GM12878 (cell line): ENCODE results near the gene RANBP17. TPM values are rescaled to one million over a fixed set of nuclear protein-coding genes. Genes with fewer than 3 reads are reported as not detected.

Experiments used
- ATAC-seq: fragments of 200-7000 bp; cut with Tn5 transposase; 3 replicates; pipeline ENCODE4 v1.9.1; 2020; ENCODE audit warnings: mild to moderate bottlenecking, moderate library complexity
- BruUV-seq: library from RNA; stranded (reverse); fragments of 400-500 nt; replicated peaks from 2 replicates; lab custom pipeline; 2021; lab: Mats Ljungman, UMichigan
- CTCF ChIA-PET: fragments of 300-600 bp; sonication (Branson Sonifier 250); formaldehyde crosslinking; extraction: SDS; loops from one replicate; lab custom pipeline; 2021; ENCODE audit warnings: inconsistent platforms; lab: Yijun Ruan, JAX
- POLR2A ChIA-PET: fragments of 350-600 bp; formaldehyde crosslinking; extraction: SDS; loops from one replicate; lab custom pipeline; 2021; ENCODE audit warnings: inconsistent platforms; lab: Charles Lee
- RAD21 ChIA-PET: fragments of 300-600 bp; sonication (Branson Sonifier 250); formaldehyde crosslinking; loops from one replicate; lab custom pipeline; 2023; ENCODE audit warnings: antibody characterized with exemption; ENCODE audit not compliant: unreplicated experiment; lab: Charles Lee
- SMC1A ChIA-PET: fragments of 300-600 bp; sonication (Branson Sonifier 250); formaldehyde crosslinking; loops from one replicate; lab custom pipeline; 2023; ENCODE audit not compliant: unreplicated experiment, uncharacterized antibody; lab: Charles Lee
- DNase-seq: peaks from one replicate; pipeline ENCODE4 v3.0.0-alpha.2; 2011; ENCODE audit warnings: low read depth, low spot score
- FAIRE-seq: peaks from 3 replicates; lab custom pipeline; 2011; peaks lifted over from hg19 to GRCh38; lab: Jason Lieb, UNC
- H2AFZ ChIP-seq: 2 replicates; pipeline ENCODE4 v1.6.0; 2011; ENCODE audit warnings: low read depth, low read length, control low read depth; ENCODE audit not compliant: control insufficient read depth
- H3K27ac ChIP-seq: 2 replicates; pipeline ENCODE4 v1.5.1; 2011; ENCODE audit warnings: control low read depth; ENCODE audit not compliant: control insufficient read depth, insufficient read depth
- H3K27me3 ChIP-seq, 2 experiments: replicated peaks in 1 of 2; 2 replicates each; pipeline versions ENCODE4 v1.6.0 to v1.6.1; 2011; ENCODE audit warnings: low read length in 1 of 2; ENCODE audit not compliant: control insufficient read depth in 2 of 2, insufficient read depth in 2 of 2
- H3K36me3 ChIP-seq, 2 experiments: 2 replicates each; pipeline ENCODE4 v1.5.1; 2011; ENCODE audit warnings: low read length in 1 of 2; ENCODE audit not compliant: control insufficient read depth in 2 of 2, insufficient read depth in 2 of 2
- H3K4me1 ChIP-seq: 2 replicates; pipeline ENCODE4 v1.6.1; 2011; ENCODE audit warnings: mild to moderate bottlenecking, low read length, moderate library complexity, mixed read lengths; ENCODE audit not compliant: control insufficient read depth, insufficient read depth
- H3K4me2 ChIP-seq: 2 replicates; pipeline ENCODE4 v1.6.0; 2011; ENCODE audit warnings: control low read depth; ENCODE audit not compliant: control insufficient read depth, insufficient read depth
- H3K4me3 ChIP-seq: fragments of 200-600 bp; sonication (generic); 2 replicates; pipeline ENCODE4 v1.5.1; 2016
- H3K79me2 ChIP-seq: 2 replicates; pipeline ENCODE4 v1.6.0; 2011; ENCODE audit warnings: low read length; ENCODE audit not compliant: control insufficient read depth, insufficient read depth
- H3K9ac ChIP-seq: 2 replicates; pipeline ENCODE4 v1.8.0; 2011; ENCODE audit warnings: low read length, control low read depth, mixed read lengths; ENCODE audit not compliant: control insufficient read depth, insufficient read depth
- H3K9me3 ChIP-seq: replicated peaks from 3 replicates; pipeline ENCODE4 v1.5.1; 2011; ENCODE audit warnings: mild to moderate bottlenecking, low read length; ENCODE audit not compliant: control insufficient read depth, insufficient read depth
- H4K20me1 ChIP-seq: 2 replicates; pipeline ENCODE4 v1.6.0; 2011; ENCODE audit not compliant: control insufficient read depth, insufficient read depth
- CTCF ChIP-seq, 3 experiments: IDR thresholded peaks in 2 of 3; conservative IDR thresholded peaks in 1 of 3; 2 replicates each; pipeline ENCODE4 v1.5.1; 2011; ENCODE audit warnings: low read depth in 3 of 3, low read length in 3 of 3, mild to moderate bottlenecking in 3 of 3, control low read depth in 2 of 3, moderate library complexity in 2 of 3, inconsistent platforms in 1 of 3, mixed read lengths in 1 of 3; ENCODE audit not compliant: control insufficient read depth in 2 of 3, insufficient read depth in 1 of 3; ENCODE audit errors: extremely low read depth in 1 of 3
- MEF2B ChIP-seq: fragments of 450-650 bp; IDR thresholded peaks from 2 replicates; pipeline ENCODE4 v1.6.1; 2018; ENCODE audit warnings: mild to moderate bottlenecking, moderate library complexity; ENCODE audit not compliant: partially characterized antibody, poor library complexity, severe bottlenecking
- RAD21 ChIP-seq: IDR thresholded peaks from 2 replicates; pipeline ENCODE4 v1.6.1; 2011; ENCODE audit warnings: mild to moderate bottlenecking, low read depth, low read length, moderate library complexity; ENCODE audit not compliant: insufficient read depth
- RAD51 ChIP-seq: fragments of 450-650 bp; IDR thresholded peaks from 2 replicates; pipeline ENCODE4 v1.6.1; 2016; ENCODE audit warnings: moderate library complexity, mild to moderate bottlenecking, inconsistent platforms
- SP1 ChIP-seq: IDR thresholded peaks from one replicate; pipeline ENCODE4 v1.6.1; 2011; ENCODE audit warnings: low read depth, low read length
- ZBTB11 ChIP-seq: fragments of 450-650 bp; formaldehyde crosslinking; IDR thresholded peaks from 2 replicates; pipeline ENCODE4 v1.5.0; 2022; ENCODE audit warnings: mild to moderate bottlenecking, missing genetic modification characterization
- ZBTB4 ChIP-seq: fragments of 450-650 bp; formaldehyde crosslinking; IDR thresholded peaks from 2 replicates; pipeline ENCODE4 v1.4.0; 2022; ENCODE audit warnings: mild to moderate bottlenecking, moderate library complexity
- WGBS: methylation state at CpG from one replicate; pipeline ENCODE4 v1.1.6; 2016; ENCODE audit warnings: low lambda C conversion rate; ENCODE audit not compliant: insufficient replicate concordance, insufficient coverage; ENCODE audit errors: missing lambda C conversion rate; 5-methylcytosine and 5-hydroxymethylcytosine counted together
- in situ Hi-C: fragments of 300-500 bp; cut with MboI; formaldehyde crosslinking; loops from 9 replicates; pipeline ENCODE4 v1.14.3; 2018; ENCODE audit warnings: mixed read lengths
- intact Hi-C: fragments of 100-400 bp; cut with micrococcal nuclease; formaldehyde crosslinking; loops from one replicate; pipeline ENCODE4 v1.14.2; 2022; ENCODE audit not compliant: unreplicated experiment
- polyA plus RNA-seq, 11 experiments: library from polyadenylated mRNA; depleted of rRNA in 4 of 11; unstranded in 6 of 11; stranded (reverse) in 5 of 11; fragments of >200 nt; fragmentation: Nextera tagmentation in 4 of 11; fragmentation: Illumina TruSeq in 1 of 11; extraction: Ambion mirVana in 4 of 11; extraction: Trizol in 1 of 11; gene quantifications; 1 replicate in 1 of 11; 2 replicates in 10 of 11; pipeline versions ENCODE4 v1.2.1 to v1.2.3, GENCODE V29; 2011 to 2016; ENCODE audit warnings: inconsistent platforms in 2 of 11, missing spikeins in 2 of 11, low read depth in 1 of 11
- total RNA-seq, 4 experiments: library from RNA; depleted of rRNA in 3 of 4; stranded (reverse); fragments of >200 nt in 3 of 4; fragmentation: Illumina TruSeq in 1 of 4; extraction: Trizol in 1 of 4; gene quantifications; 2 replicates each; pipeline versions ENCODE4 v1.2.1 to v1.2.3, GENCODE V29; 2013 to 2021

Gene RANBP17
- total and polyA plus RNA-seq, 10 of the 15 experiments (the other 5 are each of a cell fraction or from before 2014, with no cell fraction given) = 0.10 TPM; not detected in 9

GRCh38 chr5:171340491-171340890 lies 478.7 kb downstream of the RANBP17 start (continued):
- TF ChIP-seq ZBTB11 (no peak), MEF2B (no peak)

- H3K4me3 ChIP-seq = no peak overlapping the region
- no peaks in the 10 kb centered on the region for H3K36me3 ChIP-seq
- ATAC-seq = peak; percentile 89
- peaks cover 0 to 1% of the 10 kb centered on the region in 2 experiments; a peak in 1 of 4 replicates for H3K27me3 ChIP-seq
- BruUV-seq = no TSS peak
- H3K27ac ChIP-seq = no peak overlapping the region
- intact Hi-C loops (loop anchor here (1.0 to 5.0 kb wide), 4 partner anchors 69 to 600 kb away; no protein-coding TSS in a partner anchor), in situ Hi-C loops (loop anchor here (5.0 kb wide), 1 partner anchor 595 kb away; no protein-coding TSS in a partner anchor)
- peak; percentile 91 for FAIRE-seq
- POLR2A ChIA-PET = no interaction called here
- RAD21 ChIA-PET = interaction anchor here (0.8 to 1.6 kb wide), 3 partner anchors 67 to 597 kb away, joined by 3 to 7 read pairs (median 5); no protein-coding TSS in a partner anchor
- H3K9ac ChIP-seq = no peak overlapping the region
- DNase-seq = no peak
- H3K4me2 ChIP-seq = no peak overlapping the region
- SMC1A ChIA-PET = interaction anchor here (0.5 to 2.2 kb wide), 4 partner anchors 66 to 643 kb away, joined by 3 to 8 read pairs (median 4); no protein-coding TSS in a partner anchor
- H2AFZ ChIP-seq = no peak overlapping the region
- H3K4me1 ChIP-seq = no peaks in the 10 kb centered on the region
- CTCF ChIA-PET = interaction anchor here (0.7 to 3.9 kb wide), 11 partner anchors 9 to 704 kb away, joined by 3 to 21 read pairs (median 4); no protein-coding TSS in a partner anchor
- 28% methylated on average over 17 of the region's 17 CpGs for WGBS
- H4K20me1 ChIP-seq = no peaks in the 10 kb centered on the region
- H3K9me3 ChIP-seq = no peaks in the 10 kb centered on the region
- H3K79me2 ChIP-seq = no peaks in the 10 kb centered on the region
- TF ChIP-seq ZBTB4 (CRISPR knock-in tag) (no peak), RAD51 (no peak), CTCF (IDR thresholded peaks at IDR 0.05 in 2 of 3, conservative IDR thresholded peaks at IDR 0.05 in 1 of 3; ENCODE audit: control insufficient read depth in 2 of 3, extremely low read depth in 1 of 3, insufficient read depth in 1 of 3, low read depth in 3 of 3, low read length in 3 of 3) (peak; percentile 63 to 69 (median 65)), RAD21 (peak; percentile 70), SP1 (no peak)
Measured at GRCh38 chr5:171342362-171343111, 480.7 kb downstream of the RANBP17 start.
